DOHH2 (cell line): ENCODE results near the gene PHYH.
"Not testable (repeated sequence)": the region's sequence is repeated elsewhere in the genome, so short reads cannot be mapped to it uniquely, and the experiment has no call there.

ENCODE experiments used
- H3F3A ChIP-seq: fragments of 200-600 bp; sonication (generic), shearing (Covaris generic); 2 replicates; pipeline ENCODE4 v1.6.0; 2016; ENCODE audit warnings: antibody characterized with exemption, mild to moderate bottlenecking; ENCODE audit not compliant: control insufficient read depth, insufficient read depth
- H3K27ac ChIP-seq: fragments of 200-600 bp; sonication (generic); 2 replicates; pipeline ENCODE4 v1.5.1; 2014; ENCODE audit warnings: low read depth, mild to moderate bottlenecking, low read length, moderate library complexity
- H3K27me3 ChIP-seq: fragments of 200-600 bp; sonication (generic); 2 replicates; pipeline ENCODE4 v1.6.1; 2014; ENCODE audit warnings: mild to moderate bottlenecking, low read length, mixed read lengths; ENCODE audit not compliant: control insufficient read depth
- H3K36me3 ChIP-seq: fragments of 200-600 bp; sonication (generic); 2 replicates; pipeline ENCODE4 v1.6.1; 2014; ENCODE audit warnings: mild to moderate bottlenecking, low read length, moderate library complexity, mixed read lengths; ENCODE audit not compliant: control insufficient read depth
- H3K4me1 ChIP-seq: fragments of 200-600 bp; sonication (generic); 2 replicates; pipeline ENCODE4 v1.6.1; 2014; ENCODE audit warnings: mild to moderate bottlenecking, low read length, mixed read lengths; ENCODE audit not compliant: control insufficient read depth
- H3K4me2 ChIP-seq: fragments of 200-600 bp; sonication (generic); 2 replicates; pipeline ENCODE4 v1.6.0; 2014; ENCODE audit warnings: mild to moderate bottlenecking, low read length, moderate library complexity
- H3K4me3 ChIP-seq: fragments of 200-600 bp; sonication (generic); 2 replicates; pipeline ENCODE4 v1.5.1; 2014; ENCODE audit warnings: mild to moderate bottlenecking, low read length, mixed read lengths
- H3K79me2 ChIP-seq: fragments of 200-600 bp; sonication (generic); 2 replicates; pipeline ENCODE4 v1.6.1; 2014; ENCODE audit warnings: mild to moderate bottlenecking, low read length, mixed read lengths; ENCODE audit not compliant: control insufficient read depth
- H3K9me2 ChIP-seq: fragments of 200-600 bp; sonication (generic); replicated peaks from 2 replicates; pipeline ENCODE4 v1.6.1; 2014; ENCODE audit warnings: mild to moderate bottlenecking, low read length, mixed read lengths; ENCODE audit not compliant: control insufficient read depth
- H3K9me3 ChIP-seq: fragments of 200-600 bp; sonication (generic); 2 replicates; pipeline ENCODE4 v1.6.1; 2014; ENCODE audit warnings: antibody characterized with exemption, low read length, mixed read lengths; ENCODE audit not compliant: control insufficient read depth, insufficient read depth
- H4K20me1 ChIP-seq: fragments of 200-600 bp; sonication (generic); 2 replicates; pipeline ENCODE4 v1.6.0; 2014; ENCODE audit warnings: low read depth, mild to moderate bottlenecking, antibody characterized with exemption, low read length, moderate library complexity; ENCODE audit not compliant: control insufficient read depth, insufficient read depth
- CTCF ChIP-seq: fragments of 200-600 bp; sonication (generic); IDR thresholded peaks from one replicate; pipeline ENCODE4 v1.5.1; 2014; ENCODE audit warnings: antibody characterized with exemption, mild to moderate bottlenecking, low read depth, low read length; ENCODE audit not compliant: poor library complexity, severe bottlenecking
- EZH2phosphoT487 ChIP-seq: fragments of 200-600 bp; sonication (generic); IDR thresholded peaks from 2 replicates; pipeline ENCODE4 v1.6.1; 2017; ENCODE audit warnings: borderline replicate concordance, mild to moderate bottlenecking, antibody characterized with exemption, low read length, moderate library complexity, mixed read lengths

PHYH gene

GRCh38 chr10:13291061-13291460 lies 8.8 kb downstream of the PHYH start:
- Histone ChIP-seq H3K4me3 (no peak overlapping the region), H3K36me3 (peaks cover 7% of the 10 kb centered on the region; the same call in 1 of the 2 replicates), H3K9me2 (no peaks in the 10 kb centered on the region), H3K4me1 (peaks cover 28% of the 10 kb centered on the region), H3K9me3 (no peaks in the 10 kb centered on the region), H3K79me2 (no peaks in the 10 kb centered on the region), H4K20me1 (no peaks in the 10 kb centered on the region), H3K27ac (no peak overlapping the region), H3K27me3 (no peaks in the 10 kb centered on the region), H3K4me2 (no peak overlapping the region), H3F3A (no peaks in the 10 kb centered on the region)
- no peak for TF ChIP-seq EZH2phosphoT487
- TF ChIP-seq CTCF, result no peak

- H3K4me3 ChIP-seq, result no peak overlapping the region
- H4K20me1 ChIP-seq, result no peaks in the 10 kb centered on the region
- TF ChIP-seq EZH2phosphoT487 (no peak), CTCF (no peak)
- 0 out of 2 replicates have a peak overlapping the region, but pooled peaks have one; percentile 8 for H3K4me2 ChIP-seq
- H3K9me3 ChIP-seq, result no peaks in the 10 kb centered on the region
- H3K9me2 ChIP-seq, result no peaks in the 10 kb centered on the region
- H3K27me3 ChIP-seq, result no peaks in the 10 kb centered on the region
- H3K79me2 ChIP-seq, result no peaks in the 10 kb centered on the region
- peaks cover 3% of the 10 kb centered on the region; the same call in 1 of the 2 replicates for H3K36me3 ChIP-seq
- no peak overlapping the region for H3K27ac ChIP-seq
- H3F3A ChIP-seq, result no peaks in the 10 kb centered on the region
- peaks cover 30% of the 10 kb centered on the region for H3K4me1 ChIP-seq
Observed at GRCh38 chr10:13284050-13284449, 15.8 kb downstream of the PHYH start.

GRCh38 chr10:13282348-13282747 lies 17.5 kb downstream of the PHYH start:
- not testable (repeated sequence) for H3F3A ChIP-seq, H3K9me3 ChIP-seq, H3K4me3 ChIP-seq, H3K9me2 ChIP-seq, H3K79me2 ChIP-seq, H3K36me3 ChIP-seq, H4K20me1 ChIP-seq, H3K4me2 ChIP-seq, H3K27ac ChIP-seq, H3K27me3 ChIP-seq
- H3K4me1 ChIP-seq, result peaks cover 13% of the 10 kb centered on the region

- Histone ChIP-seq H3K36me3 (no peaks in the 10 kb centered on the region; the same call in 1 of the 2 replicates), H3K27me3 (no peaks in the 10 kb centered on the region), H3K4me1 (peaks cover 41% of the 10 kb centered on the region), H3K4me2 (no peak overlapping the region), H3K79me2 (no peaks in the 10 kb centered on the region), H3F3A (peaks cover 21% of the 10 kb centered on the region), H3K4me3 (no peak overlapping the region), H4K20me1 (no peaks in the 10 kb centered on the region), H3K27ac (no peak overlapping the region), H3K9me3 (no peaks in the 10 kb centered on the region), H3K9me2 (no peaks in the 10 kb centered on the region)
- TF ChIP-seq CTCF (peak; percentile 11), EZH2phosphoT487 (no peak)
Observed at GRCh38 chr10:13276749-13277365, 23.0 kb downstream of the PHYH start.

GRCh38 chr10:13276146-13276545 lies 23.7 kb downstream of the PHYH start:
- H3K27ac ChIP-seq, H3K36me3 ChIP-seq, H4K20me1 ChIP-seq, H3K4me3 ChIP-seq, H3K27me3 ChIP-seq, H3K79me2 ChIP-seq, H3K4me2 ChIP-seq, H3K9me2 ChIP-seq, H3K9me3 ChIP-seq: not testable (repeated sequence)
- Histone ChIP-seq H3F3A (peaks cover 26% of the 10 kb centered on the region), H3K4me1 (peaks cover 48% of the 10 kb centered on the region)
